ENCODE measurements around the gene NOTO.

DNA sequence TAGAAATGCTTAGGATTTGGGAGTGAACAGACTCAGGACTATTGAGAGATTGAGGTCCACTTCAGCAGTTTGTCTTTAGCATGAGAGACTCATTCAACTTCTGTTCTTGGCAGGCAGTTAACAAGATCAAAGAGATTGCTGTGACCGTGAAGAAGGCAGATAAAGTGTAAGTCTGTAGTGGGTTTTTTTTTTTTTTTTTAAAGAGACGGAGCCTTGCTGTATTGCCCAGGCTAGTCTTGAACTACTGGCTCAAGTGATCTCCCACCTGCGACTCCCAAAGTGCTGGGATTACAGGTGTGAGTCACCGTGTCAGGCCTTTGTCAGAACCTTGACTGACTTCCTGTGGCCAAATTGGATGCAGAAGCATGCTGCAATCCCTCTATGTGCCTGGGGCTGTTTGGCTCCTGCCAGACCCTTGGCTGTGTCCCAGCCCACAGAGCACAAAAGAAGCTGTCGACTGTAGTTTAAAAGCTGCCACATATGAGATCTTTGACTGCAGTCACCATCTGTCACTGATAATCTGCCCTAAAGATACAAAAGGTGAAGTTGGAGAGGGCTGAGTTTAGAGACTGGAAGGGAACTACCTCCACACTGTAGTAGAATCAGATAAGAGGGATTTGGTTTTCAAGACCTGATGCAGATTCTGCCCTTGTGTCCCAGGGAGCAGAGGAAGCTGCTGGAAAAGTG, 41.7 kb downstream of the NOTO start:
- TF ChIP-seq, protein P1, sequence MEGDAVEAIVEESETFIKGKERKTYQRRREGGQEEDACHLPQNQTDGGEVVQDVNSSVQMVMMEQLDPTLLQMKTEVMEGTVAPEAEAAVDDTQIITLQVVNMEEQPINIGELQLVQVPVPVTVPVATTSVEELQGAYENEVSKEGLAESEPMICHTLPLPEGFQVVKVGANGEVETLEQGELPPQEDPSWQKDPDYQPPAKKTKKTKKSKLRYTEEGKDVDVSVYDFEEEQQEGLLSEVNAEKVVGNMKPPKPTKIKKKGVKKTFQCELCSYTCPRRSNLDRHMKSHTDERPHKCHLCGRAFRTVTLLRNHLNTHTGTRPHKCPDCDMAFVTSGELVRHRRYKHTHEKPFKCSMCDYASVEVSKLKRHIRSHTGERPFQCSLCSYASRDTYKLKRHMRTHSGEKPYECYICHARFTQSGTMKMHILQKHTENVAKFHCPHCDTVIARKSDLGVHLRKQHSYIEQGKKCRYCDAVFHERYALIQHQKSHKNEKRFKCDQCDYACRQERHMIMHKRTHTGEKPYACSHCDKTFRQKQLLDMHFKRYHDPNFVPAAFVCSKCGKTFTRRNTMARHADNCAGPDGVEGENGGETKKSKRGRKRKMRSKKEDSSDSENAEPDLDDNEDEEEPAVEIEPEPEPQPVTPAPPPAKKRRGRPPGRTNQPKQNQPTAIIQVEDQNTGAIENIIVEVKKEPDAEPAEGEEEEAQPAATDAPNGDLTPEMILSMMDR (IDR thresholded peaks at IDR 0.05): no peak
- no peak for TF ChIP-seq EZH2 (IDR thresholded peaks at IDR 0.05)
